Right ventricle myocardium superior (tissue), 1 donor: Measurements from ENCODE around the gene PRSS1. TPM values are rescaled to one million over a fixed set of nuclear protein-coding genes. Genes with fewer than 3 reads are reported as not detected.
"Not testable (repeated sequence)": the region's sequence is repeated elsewhere in the genome, so short reads cannot be mapped to it uniquely, and the experiment has no call there.

Experiments used
- ATAC-seq: fragments of 200-7000 bp; cut with Tn5 transposase; one replicate; pipeline ENCODE4 v1.9.1; 2020; ENCODE audit warnings: mild to moderate bottlenecking; ENCODE audit not compliant: poor library complexity
- DNase-seq: peaks from one replicate; pipeline ENCODE4 v3.0.0-alpha.2; 2020
- intact Hi-C: fragments of 100-400 bp; cut with DNase I; formaldehyde crosslinking; loops from one replicate; pipeline ENCODE4 v1.11.2; 2022
- long read RNA-seq: library from polyadenylated mRNA; unstranded; transcript quantifications from one replicate; pipeline ENCODE4 v2.0.0, GENCODE V29; 2021
- total RNA-seq: library from RNA; stranded (reverse); fragmentation: NEBNext Ultra II Directional; extraction: Animal tissue kit (Norgen Biotek cat#: 25700); gene quantifications from one replicate; pipeline ENCODE4 v1.2.1, GENCODE V29; 2021
- donor health status: DM: no; HTN: yes; CAD: no; lungs with severe emphysema.

PRSS1 gene
- total RNA-seq = not detected
- long read RNA-seq = 0 reads

- DNase-seq = no peak
- ATAC-seq = no peak
- intact Hi-C loops = no loop called here
Measured at GRCh38 chr7:142749218-142749993, at the start of gene PRSS1. Gene PRSS1, plus strand, starts transcription at chr7:142749472. Its CDS starts 13 bp downstream, at chr7:142749485.

- ATAC-seq, DNase-seq, intact Hi-C loops: not testable (repeated sequence)
Measured at GRCh38 chr7:142700935-142701334, 48.3 kb upstream of the PRSS1 start.

DNA sequence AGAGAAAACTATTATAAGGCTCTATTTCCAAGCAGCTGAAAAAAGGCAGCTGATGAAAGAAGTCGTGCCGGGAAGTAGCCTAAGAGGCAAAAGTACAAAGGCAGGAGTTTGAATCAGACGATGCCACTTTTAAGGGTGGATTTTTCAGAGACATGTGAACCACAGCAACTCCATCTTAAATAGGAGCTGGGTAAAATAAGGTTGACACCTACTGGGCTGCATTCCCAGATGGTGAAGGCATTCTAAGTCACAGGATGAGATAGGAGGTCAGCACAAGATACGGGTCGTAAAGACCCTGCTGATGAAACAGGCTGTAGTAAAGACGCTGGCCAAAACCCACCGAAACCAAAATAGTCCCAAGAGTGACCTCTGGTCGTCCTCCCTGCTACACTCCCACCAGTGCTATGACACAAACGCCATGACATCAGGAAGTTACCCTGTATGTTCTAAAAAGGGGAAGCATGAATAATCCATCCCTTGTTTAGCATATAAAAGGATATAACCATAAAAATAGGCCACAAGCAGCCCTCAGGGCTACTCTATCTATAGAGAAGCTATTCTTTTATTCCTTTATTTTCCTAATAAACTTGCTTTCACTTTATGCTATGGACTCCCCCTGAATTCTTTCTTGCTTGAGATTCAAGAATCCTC lies 45.5 kb upstream of the PRSS1 start:
- intact Hi-C loops = no loop called here
- no peak for DNase-seq
- ATAC-seq = no peak

- ATAC-seq, DNase-seq, intact Hi-C loops: not testable (repeated sequence)
Measured at GRCh38 chr7:142708726-142709125, 40.5 kb upstream of the PRSS1 start.

- ATAC-seq (no peak), DNase-seq (no peak)
- intact Hi-C loops = no loop called here
Measured at GRCh38 chr7:142709921-142710320, 39.4 kb upstream of the PRSS1 start.

GRCh38 chr7:142711196-142711595 lies 38.1 kb upstream of the PRSS1 start:
- ATAC-seq (no peak), DNase-seq (no peak)
- intact Hi-C loops = no loop called here

DNA sequence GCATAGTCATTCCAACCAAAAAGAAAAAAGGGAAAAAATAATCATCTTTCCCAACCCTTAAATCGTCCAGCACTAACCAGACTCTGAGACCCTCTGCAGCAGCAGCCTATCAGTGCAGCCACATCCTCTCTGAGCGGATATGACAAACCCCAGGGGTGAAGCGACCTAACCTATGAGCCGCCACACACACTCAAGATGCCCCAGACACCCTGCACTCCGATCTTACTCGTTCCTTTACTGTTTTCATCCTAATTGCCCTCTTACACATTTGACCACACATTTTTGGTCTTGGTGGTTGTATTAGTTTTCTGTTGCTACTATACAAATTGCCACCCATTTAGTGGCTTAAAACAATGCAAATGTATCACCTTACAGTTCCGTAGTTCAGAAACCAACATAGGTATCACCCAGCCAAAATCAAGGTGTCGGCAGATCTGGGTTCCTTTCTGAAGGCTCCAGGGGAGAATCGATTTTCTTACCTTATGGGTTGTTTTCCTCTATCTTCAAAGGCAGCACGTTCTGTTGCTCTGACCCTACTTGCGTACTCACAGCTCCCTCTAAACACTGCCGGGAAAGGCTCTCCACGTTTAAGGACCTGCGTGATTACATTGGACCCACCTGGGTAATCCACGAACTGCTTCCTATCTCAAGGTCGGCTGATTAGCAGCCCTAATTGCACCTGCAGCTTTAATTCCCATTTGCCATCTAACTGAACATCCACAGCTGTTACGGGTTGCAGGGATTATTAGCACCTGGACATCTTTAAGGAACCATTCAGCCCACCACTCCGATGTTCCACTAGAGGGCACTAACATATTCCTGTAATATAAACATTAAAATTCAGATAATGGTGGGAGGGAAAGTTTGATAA lies 37.3 kb upstream of the PRSS1 start:
- DNase-seq (no peak), ATAC-seq (peak; percentile 55)
- intact Hi-C loops = loop anchor here (1.0 kb wide), 1 partner anchor 71 kb away; no protein-coding TSS in a partner anchor

DNA sequence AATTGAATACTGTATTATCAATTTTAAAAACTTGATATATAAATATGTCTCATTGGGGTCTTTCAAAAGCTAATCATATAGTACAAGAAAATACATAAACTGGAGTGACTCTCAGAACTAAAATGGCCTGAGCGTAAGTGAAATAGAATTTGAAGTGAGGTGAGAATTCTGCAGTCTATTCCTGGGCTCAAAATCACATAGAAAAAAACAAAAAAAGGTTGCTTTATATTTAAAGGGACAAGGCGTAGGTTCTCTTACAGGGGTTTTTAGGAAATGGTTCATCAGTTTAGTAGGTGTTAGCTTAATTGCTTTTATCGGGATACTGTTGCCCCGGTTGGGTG lies 36.7 kb upstream of the PRSS1 start:
- intact Hi-C loops = loop anchor here (1.0 kb wide), 1 partner anchor 71 kb away; no protein-coding TSS in a partner anchor
- ATAC-seq = no peak
- no peak for DNase-seq

- ATAC-seq (peak; percentile 56), DNase-seq (no peak)
- intact Hi-C loops = no loop called here
Measured at GRCh38 chr7:142714375-142714774, 34.9 kb upstream of the PRSS1 start.

DNA sequence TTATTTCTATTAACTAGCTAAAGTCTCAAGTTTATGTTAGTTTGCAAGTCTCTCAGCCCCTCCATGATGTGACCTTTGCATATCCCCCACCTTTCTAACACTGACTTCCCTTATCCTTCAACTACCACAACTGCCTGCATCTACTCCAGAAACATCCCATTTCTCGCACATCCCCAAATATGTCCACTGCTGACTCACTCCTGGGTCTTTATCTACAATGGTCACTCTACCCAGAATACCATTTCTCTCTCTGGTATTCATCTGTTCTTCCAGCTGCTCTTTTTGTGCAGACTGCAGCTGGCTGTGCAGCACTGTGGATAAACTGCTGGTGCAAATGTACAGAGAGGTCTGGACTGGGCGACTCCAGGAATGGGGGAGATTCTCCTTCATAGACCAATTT lies 32.7 kb upstream of the PRSS1 start:
- intact Hi-C loops = no loop called here
- ATAC-seq (no peak), DNase-seq (no peak)

DNA sequence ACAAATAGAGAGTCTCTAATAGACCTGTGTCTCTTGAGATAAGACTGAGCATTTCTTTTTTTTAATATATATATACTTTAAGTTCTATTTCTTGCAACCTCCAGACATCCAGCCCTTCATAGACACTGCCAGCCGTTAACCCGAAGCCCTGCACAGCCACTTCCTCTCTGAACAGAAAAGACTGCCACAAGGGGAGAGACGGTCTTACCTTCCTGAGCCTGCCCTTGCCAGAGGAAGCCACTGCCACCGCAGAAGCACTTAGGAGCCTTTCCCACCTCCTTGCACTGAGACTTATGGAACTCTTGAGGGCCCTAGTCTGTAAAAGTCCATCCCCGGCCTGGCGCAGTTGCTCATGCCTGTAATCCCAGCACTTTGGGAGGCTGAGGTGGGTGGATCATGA lies 31.8 kb upstream of the PRSS1 start:
- ATAC-seq = no peak
- intact Hi-C loops = no loop called here
- DNase-seq = no peak

DNA sequence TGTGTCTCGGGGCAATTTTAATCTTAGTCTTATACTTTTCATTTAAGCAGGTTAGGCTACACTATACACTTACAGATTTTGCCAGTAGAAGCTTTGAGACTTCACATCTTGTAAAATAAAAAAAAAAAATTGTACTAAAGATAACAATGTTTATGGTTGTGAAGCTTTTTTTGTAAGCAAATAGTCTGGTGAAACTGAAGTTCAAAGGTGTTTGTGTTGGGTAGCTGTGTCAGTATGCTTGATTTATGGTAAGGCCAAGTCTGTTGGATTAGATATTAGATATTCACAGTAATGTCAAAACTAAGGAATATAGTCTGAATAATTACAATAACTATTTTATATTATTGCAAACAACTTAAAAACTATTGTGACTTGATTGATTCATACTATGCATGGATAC lies 31.0 kb upstream of the PRSS1 start:
- intact Hi-C loops = no loop called here
- no peak for DNase-seq
- no peak for ATAC-seq

- intact Hi-C loops = no loop called here
- ATAC-seq (no peak), DNase-seq (no peak)
Measured at GRCh38 chr7:142720172-142720773, 29.0 kb upstream of the PRSS1 start.

DNA sequence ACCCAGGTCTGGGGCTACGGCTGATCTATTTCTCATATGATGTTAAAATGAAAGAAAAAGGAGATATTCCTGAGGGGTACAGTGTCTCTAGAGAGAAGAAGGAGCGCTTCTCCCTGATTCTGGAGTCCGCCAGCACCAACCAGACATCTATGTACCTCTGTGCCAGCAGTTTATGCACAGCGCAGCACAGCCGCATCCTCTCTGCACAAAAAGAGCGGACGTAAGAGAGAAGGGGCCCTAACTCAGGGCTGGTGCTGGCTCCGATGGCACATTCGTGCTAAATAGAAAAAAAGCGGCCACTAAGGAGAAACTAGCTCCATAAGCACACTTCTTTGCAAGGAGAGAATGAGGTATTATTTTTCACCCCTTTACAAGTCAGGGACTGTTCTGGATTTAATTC lies 28.3 kb upstream of the PRSS1 start:
- no peak for DNase-seq
- intact Hi-C loops = no loop called here
- no peak for ATAC-seq

DNA sequence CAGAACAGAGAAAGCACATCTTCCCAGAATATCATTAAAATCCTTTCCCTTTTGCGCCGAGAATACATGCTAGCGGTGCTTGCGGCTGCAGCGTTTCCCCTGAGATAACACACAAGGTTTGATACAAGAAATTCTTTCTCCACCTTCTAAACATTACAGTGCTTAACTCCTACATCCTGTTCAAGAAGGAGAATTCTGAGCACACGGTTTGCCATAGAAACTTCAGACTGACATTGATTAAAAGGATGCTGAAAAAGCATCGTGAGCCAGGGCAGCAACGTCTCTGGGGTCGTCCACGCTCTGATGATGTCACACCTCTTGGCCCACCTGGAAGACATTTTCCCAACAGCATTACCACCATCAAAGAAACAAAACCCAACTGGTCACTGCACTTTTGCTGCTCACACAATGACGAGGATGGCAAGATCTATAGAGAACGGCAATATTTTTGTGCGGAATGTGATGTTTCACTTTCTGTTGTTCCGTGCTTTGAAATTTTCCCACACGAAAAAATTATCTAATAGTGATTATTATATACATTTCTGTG lies 27.0 kb upstream of the PRSS1 start:
- ATAC-seq (no peak), DNase-seq (no peak)
- intact Hi-C loops = no loop called here

DNA sequence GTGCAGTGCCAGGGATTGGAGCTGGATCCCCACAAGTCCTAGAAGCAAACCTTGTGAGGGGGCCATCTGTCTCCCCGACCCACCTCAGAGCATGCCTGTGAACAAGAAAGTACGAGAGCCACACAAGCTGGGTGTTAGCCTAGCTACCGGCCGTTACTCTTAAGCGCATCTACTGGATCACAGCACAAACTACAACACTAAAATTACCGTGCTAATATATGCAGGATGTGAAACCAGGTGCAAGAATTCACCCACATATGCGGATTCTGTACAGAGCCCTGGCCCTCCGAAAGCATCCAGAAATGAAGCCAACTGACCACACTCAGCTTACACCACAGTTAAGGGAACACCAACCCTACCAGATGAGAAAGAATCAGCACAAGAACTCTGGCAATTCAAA lies 16.0 kb upstream of the PRSS1 start:
- DNase-seq (no peak), ATAC-seq (no peak)
- intact Hi-C loops = no loop called here

GRCh38 chr7:142739923-142740492 lies 9.3 kb upstream of the PRSS1 start:
- DNase-seq = no peak
- no peak for ATAC-seq
- intact Hi-C loops = no loop called here

DNA sequence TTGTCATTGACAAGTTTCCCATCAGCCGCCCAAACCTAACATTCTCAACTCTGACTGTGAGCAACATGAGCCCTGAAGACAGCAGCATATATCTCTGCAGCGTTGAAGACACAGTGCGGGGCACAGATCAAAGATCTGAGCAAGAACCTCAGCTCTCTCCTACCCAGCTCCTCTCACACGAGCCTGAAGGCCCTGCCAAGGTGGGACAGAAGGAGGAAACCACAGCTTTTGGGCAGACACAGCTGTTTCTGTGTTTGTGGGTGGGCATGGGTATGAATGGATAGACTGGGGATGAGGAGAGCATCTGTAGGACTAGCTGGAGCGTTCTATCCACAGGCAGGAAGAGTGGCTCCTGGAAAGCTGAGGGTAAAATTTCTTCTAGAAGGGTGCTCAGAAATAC lies 8.5 kb upstream of the PRSS1 start:
- DNase-seq = no peak
- intact Hi-C loops = no loop called here
- ATAC-seq = no peak
